GM21447 (cell line): Measurements from ENCODE around the gene FANCC.
"Not testable (repeated sequence)": the region's sequence is repeated elsewhere in the genome, so short reads cannot be mapped to it uniquely, and the experiment has no call there.

ENCODE experiments used
- ATAC-seq: cut with Tn5 transposase; IDR thresholded peaks from one replicate; pipeline ENCODE4 v1.9.1; 2021; ENCODE audit not compliant: unreplicated experiment

FANCC gene

GRCh38 chr9:95239071-95239470 lies 78.4 kb downstream of the FANCC start:
- no peak for ATAC-seq

- ATAC-seq, result no peak
Measured at GRCh38 chr9:95237336-95237735, 80.2 kb downstream of the FANCC start.

- no peak for ATAC-seq
Measured at GRCh38 chr9:95230046-95230445, 87.5 kb downstream of the FANCC start.

GRCh38 chr9:95229230-95229915 lies 88.1 kb downstream of the FANCC start:
- ATAC-seq, result no peak

GRCh38 chr9:95226921-95227320 lies 90.6 kb downstream of the FANCC start:
- ATAC-seq, result no peak

GRCh38 chr9:95225726-95226106 lies 91.8 kb downstream of the FANCC start:
- ATAC-seq, result no peak

- no peak for ATAC-seq
Measured at GRCh38 chr9:95225076-95225725, 92.3 kb downstream of the FANCC start.

- ATAC-seq, result no peak
Measured at GRCh38 chr9:95224376-95225019, 93.0 kb downstream of the FANCC start.

- not testable (repeated sequence) for ATAC-seq
Measured at GRCh38 chr9:95220352-95220751, 97.2 kb downstream of the FANCC start.

- no peak for ATAC-seq
Measured at GRCh38 chr9:95218773-95219172, 98.7 kb downstream of the FANCC start.

GRCh38 chr9:95217936-95218335 lies 99.6 kb downstream of the FANCC start:
- no peak for ATAC-seq

- no peak for ATAC-seq
Measured at GRCh38 chr9:95215336-95215898, 102.1 kb downstream of the FANCC start.

- ATAC-seq, result no peak
Measured at GRCh38 chr9:95213117-95213516, 104.4 kb downstream of the FANCC start.

GRCh38 chr9:95211028-95211427 lies 106.5 kb downstream of the FANCC start:
- no peak for ATAC-seq

- no peak for ATAC-seq
Measured at GRCh38 chr9:95207403-95207802, 110.1 kb downstream of the FANCC start.

GRCh38 chr9:95206143-95206542 lies 111.4 kb downstream of the FANCC start:
- no peak for ATAC-seq

- no peak for ATAC-seq
Measured at GRCh38 chr9:95204710-95205109, 112.8 kb downstream of the FANCC start.

- ATAC-seq, result no peak
Measured at GRCh38 chr9:95204310-95204709, 113.2 kb downstream of the FANCC start.

GRCh38 chr9:95203019-95203418 lies 114.5 kb downstream of the FANCC start:
- ATAC-seq, result not testable (repeated sequence)

- ATAC-seq, result no peak
Measured at GRCh38 chr9:95202076-95202681, 115.3 kb downstream of the FANCC start.

GRCh38 chr9:95201206-95201605 lies 116.3 kb downstream of the FANCC start:
- no peak for ATAC-seq
